GM21360 (cell line): Measurements from ENCODE around the gene WWOX.
A peak's percentile ranks its signal among the peaks of the same experiment; 100 is the strongest.
"Not testable (repeated sequence)": the region's sequence is repeated elsewhere in the genome, so short reads cannot be mapped to it uniquely, and the experiment has no call there.

Experiments
- ATAC-seq: cut with Tn5 transposase; IDR thresholded peaks from one replicate; pipeline ENCODE4 v1.9.1; 2021; ENCODE audit warnings: mild to moderate bottlenecking, moderate library complexity; ENCODE audit not compliant: unreplicated experiment

Gene WWOX

GRCh38 chr16:78099271-78100111 lies at the start of gene WWOX:
TSS of gene WWOX (plus strand) at chr16:78099654.
- ATAC-seq: peak; percentile 94

GRCh38 chr16:78050734-78051400 lies 48.6 kb upstream of the WWOX start:
- ATAC-seq: no peak

DNA sequence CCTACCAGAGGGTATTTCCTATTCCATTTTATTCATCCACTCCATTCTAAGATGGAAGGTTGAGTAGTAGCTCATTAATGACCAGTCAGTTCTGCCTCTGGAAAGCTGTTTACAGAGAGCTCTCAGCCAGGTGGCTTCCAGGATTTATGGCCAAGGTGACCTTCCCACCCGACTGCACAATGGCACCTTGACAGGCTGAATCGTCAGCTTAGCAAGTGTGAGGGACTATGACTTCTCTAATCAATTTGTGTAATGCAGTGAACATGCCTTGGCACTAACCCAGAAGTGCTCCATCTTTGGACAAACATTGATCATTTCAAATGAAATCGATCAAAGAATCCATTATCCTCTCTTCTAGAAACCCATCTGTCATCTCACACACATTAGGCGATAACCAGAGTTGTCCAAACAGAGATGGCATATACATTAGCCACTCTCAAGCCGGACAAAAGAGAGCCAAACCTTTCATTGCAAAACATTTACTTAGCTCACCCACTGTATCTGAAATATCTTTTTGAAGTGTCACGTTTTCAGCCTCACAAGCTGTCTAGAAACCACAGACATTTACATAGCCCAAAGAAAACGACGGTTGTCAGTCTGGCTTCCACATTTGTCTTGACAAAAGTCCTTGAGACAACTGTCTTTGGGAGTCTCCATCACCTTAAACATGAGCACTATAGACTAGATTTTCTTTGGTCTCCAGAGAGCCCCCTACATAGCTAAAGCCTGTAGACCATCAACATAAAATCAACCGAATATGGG lies 41.5 kb upstream of the WWOX start:
- ATAC-seq: no peak

DNA sequence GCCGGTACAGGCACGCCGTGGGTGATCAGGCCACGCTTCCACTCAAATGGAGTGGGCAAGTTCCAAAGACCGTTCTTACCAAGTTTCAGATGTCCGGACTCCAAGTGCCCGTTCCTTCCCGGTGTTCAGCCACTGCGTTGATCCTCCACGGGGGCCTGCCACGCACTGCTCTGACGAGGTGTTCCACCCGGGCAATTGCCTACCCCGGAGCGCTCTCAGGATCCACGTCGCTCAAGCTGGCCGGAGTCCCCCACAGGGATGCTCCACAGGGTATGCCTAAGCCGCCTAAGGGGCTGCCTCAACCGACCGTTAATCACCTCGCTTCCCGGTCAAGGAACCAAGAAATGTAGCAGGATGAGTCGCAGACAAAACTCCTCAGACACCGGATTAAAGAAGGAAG lies 39.6 kb upstream of the WWOX start:
- ATAC-seq: not testable (repeated sequence)

GRCh38 chr16:78060295-78060694 lies 39.2 kb upstream of the WWOX start:
- no peak for ATAC-seq

DNA sequence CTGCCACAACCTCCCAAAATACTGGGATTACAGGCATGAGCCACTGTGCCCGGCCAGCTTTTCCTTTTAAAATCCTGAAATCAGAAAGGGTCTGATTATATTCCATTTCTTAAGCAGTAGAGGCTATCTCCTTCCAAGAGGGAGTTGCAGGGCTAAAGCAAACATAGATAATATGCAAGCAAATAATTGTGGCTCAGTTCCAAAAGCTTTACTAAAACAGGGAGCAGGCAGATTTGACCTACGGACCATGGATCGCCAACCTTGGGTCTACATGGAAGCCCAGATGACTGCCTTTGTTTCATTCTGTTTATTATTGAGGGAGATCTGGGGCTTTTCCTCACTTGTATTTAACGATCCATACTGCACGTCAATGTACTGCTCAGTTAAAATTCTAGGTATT lies 38.6 kb upstream of the WWOX start:
- ATAC-seq: no peak

DNA sequence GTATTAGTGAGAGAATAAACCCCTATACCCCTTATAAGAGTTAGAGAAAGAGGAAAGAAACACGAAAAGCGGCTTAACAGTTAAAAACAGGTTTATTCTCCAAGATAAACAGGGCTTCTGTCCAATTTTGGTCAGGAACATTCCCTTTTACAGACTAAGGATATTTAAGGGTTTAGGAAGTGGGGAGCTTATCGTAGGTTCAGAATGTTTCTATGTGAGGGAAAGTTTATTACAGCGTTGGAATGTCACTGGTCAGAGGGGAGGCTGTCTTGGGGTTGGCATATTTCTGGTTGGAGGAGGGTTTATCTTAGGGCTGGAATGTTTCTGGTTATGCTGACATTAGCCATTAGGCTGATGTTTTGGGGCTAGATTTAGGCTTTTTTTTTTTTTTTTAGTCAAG lies 34.1 kb upstream of the WWOX start:
- ATAC-seq: no peak

- ATAC-seq: no peak
Measured at GRCh38 chr16:78069913-78070312, 29.5 kb upstream of the WWOX start.

DNA sequence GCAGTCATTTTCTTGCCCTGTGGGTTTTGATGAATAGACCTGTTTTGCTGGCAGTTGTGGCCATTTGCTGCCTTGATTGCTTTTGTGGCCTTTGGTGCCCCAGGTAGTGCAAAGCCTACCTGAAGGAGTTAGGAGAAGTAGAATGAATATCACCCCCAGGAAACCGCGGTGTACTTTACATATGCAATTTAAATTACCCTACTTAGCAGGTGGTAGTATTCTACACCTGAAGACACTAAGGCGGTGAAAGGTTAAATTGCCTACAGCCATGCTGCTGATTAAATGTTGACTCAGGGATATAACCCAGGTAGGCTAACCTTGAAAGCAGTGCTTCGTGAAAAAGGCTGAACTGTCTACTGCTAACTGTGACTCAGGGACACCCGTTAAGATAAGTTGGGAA lies 27.2 kb upstream of the WWOX start:
- ATAC-seq: no peak

DNA sequence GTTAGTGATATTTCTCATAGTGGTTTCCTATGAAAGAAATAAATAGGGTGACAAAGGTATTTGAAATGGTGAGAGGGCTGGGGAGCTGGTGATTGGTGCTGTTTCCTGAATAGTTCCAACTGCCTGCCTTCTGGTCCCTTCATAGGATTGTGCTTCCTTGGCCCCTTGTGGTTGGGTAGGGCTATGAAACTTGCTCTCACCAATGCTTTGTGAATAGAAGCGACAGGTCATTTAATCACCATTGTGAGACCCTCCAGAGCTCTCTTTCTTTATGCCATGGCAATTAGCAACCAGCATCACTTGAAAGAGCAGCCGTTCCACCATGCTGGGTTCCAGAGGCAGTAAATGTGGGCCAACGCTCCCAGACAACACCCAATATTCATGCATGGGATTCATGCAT lies 23.7 kb upstream of the WWOX start:
- ATAC-seq: no peak

DNA sequence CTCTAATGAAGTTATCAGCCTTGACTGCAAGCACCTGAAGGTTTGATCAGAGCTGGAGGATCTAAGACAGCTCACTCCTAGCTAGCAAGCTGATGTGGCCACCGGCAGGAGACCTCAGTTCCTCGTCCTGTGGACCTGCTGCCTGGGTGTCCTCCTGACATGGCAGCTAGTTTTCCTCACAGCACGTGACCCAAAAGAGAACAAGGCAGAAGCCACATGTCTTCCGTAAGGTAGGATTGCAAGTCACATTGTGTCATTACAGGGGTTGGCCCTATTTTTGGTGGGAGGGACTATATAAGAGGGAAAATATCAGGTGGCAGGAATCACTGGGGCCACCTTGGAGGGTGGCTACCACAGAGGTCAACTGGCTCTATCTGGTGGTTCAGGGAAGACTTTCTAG lies 18.1 kb upstream of the WWOX start:
- no peak for ATAC-seq

DNA sequence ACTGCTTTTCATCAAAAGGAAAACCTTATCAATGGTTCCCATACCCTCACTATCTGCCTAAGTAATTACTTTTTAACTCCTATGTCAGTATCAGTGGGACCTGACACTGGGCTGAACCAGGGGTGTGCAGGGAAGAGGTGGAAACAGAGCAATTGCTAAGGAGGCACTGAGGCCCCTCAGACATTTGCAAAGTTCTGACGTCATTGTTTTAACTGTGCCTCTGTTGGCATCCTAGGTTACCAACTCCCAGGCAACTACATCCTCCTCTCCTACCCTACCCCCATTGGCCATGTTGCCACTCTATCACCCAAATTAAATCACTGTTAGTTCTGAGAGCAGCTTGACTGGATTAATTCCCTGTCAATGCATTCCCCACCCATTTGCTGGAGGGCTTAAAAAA lies 8.0 kb upstream of the WWOX start:
- no peak for ATAC-seq

GRCh38 chr16:78092758-78093157 lies 6.7 kb upstream of the WWOX start:
- no peak for ATAC-seq

DNA sequence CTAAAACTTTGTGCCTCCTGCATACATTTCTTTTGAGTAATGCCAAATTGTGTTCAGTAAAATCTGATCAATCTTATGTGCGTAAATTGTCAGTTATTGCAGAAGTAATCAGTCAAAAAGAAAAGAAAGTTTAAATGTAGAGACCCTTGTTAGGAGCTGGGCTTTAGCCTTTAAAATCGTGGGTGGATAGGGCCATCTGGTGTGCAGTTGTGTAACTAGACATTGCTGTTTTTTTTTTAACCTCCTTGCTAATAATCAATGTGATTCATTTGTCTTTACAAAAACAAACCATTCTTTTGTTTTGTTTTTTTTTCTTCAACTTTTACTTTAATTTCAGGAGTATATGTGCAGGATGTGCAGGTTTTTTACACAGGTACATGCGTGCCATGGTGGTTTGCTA lies 5.3 kb upstream of the WWOX start:
- ATAC-seq: no peak

- no peak for ATAC-seq
Measured at GRCh38 chr16:78094998-78095397, 4.5 kb upstream of the WWOX start.

DNA sequence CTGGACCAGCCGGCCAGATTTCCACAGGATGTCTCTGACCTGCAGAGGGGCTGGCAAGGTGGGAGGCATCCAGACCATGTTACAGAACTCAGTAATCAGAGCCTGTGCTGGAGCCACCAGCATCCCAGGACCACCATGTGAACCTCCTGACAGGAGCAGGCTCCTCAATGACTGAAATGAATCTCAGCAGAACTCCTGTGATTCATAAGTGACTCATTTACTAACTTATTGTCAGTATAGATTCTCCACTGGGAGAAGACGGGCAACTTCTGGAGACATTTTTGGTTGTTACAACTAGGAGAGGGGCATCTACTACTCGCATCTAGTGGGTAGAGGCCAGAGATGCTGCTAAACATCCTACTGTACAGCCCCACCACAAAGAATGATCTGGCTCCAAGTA lies 3.1 kb upstream of the WWOX start:
- ATAC-seq: no peak

GRCh38 chr16:78097548-78097947 lies 1.9 kb upstream of the WWOX start:
- no peak for ATAC-seq

- no peak for ATAC-seq
Measured at GRCh38 chr16:78098087-78098486, 1.4 kb upstream of the WWOX start.

- no peak for ATAC-seq
Measured at GRCh38 chr16:78098595-78099270, 721 bp upstream of the WWOX start.

DNA sequence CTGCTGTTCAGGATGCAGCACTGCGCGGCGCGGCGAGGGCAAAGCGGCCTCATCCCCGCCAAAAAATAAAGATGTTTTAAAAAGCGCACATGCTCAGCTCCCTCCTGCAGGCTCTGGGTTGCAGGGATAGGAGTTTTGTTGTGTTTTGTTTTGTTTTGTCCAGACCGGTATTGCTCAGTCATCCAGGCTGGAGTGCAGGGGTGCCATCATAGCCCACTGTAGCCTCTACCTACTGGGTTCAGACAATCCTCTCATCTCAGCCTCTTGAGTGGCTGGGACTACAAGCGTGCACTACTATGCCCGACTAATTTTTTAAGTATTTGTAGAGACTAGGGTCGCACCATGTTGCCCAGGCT lies 636 bp downstream of the WWOX start:
- peak; percentile 28 for ATAC-seq

- ATAC-seq: no peak
Measured at GRCh38 chr16:78102122-78102660, 2.7 kb downstream of the WWOX start.
